ENCODE results near the gene SMARCC1. TPM values are rescaled to one million over a fixed set of nuclear protein-coding genes. Genes with fewer than 3 reads are reported as not detected.

SMARCC1 gene
- total RNA-seq, 4 donors from 2014 or later, result 38.5 to 54.2 (median 42.9) TPM

GRCh38 chr3:47604145-47604544 lies 177.5 kb downstream of the SMARCC1 start:
- intact Hi-C loops (cut with DNase I; ENCODE audit: low total_unique reads), result no loop called here

GRCh38 chr3:47603332-47603731 lies 178.4 kb downstream of the SMARCC1 start:
- no peak for DNase-seq (ENCODE audit: low spot score in 2 of 2)
- TF ChIP-seq POLR2A (IDR thresholded peaks at IDR 0.05) (no peak), CTCF (IDR thresholded peaks at IDR 0.05) (no peak)
- intact Hi-C loops (cut with DNase I; ENCODE audit: low total_unique reads), result no loop called here
- no peak overlapping the region for H3K4me3 ChIP-seq (ENCODE audit: low read depth, poor library complexity, severe bottlenecking)

More at GRCh38 chr3:47604145-47604544, 177.5 kb downstream of the SMARCC1 start:
- 87 to 88% methylated on average over 2 of the region's 2 CpGs for WGBS, 2 donors
- no peak overlapping the region for H3K4me3 ChIP-seq (ENCODE audit: low read depth, poor library complexity, severe bottlenecking)
- TF ChIP-seq POLR2A (IDR thresholded peaks at IDR 0.05) (no peak), CTCF (IDR thresholded peaks at IDR 0.05) (no peak)
- DNase-seq (ENCODE audit: low spot score in 2 of 2), result no peak

- WGBS, 2 donors, result 81 to 87% methylated on average over 3 of the region's 3 CpGs
- no peak for TF ChIP-seq POLR2A (IDR thresholded peaks at IDR 0.05)
- no peak for TF ChIP-seq CTCF (IDR thresholded peaks at IDR 0.05)
- DNase-seq (ENCODE audit: low spot score in 2 of 2), result no peak
- no peak overlapping the region for H3K4me3 ChIP-seq (ENCODE audit: low read depth, poor library complexity, severe bottlenecking)
- intact Hi-C loops (cut with DNase I; ENCODE audit: low total_unique reads), result no loop called here
Measured at GRCh38 chr3:47601281-47601680, 180.4 kb downstream of the SMARCC1 start.

GRCh38 chr3:47594792-47595191 lies 186.9 kb downstream of the SMARCC1 start:
- intact Hi-C loops (cut with DNase I; ENCODE audit: low total_unique reads), result no loop called here
- TF ChIP-seq CTCF (IDR thresholded peaks at IDR 0.05), result no peak
- no peak for TF ChIP-seq POLR2A (IDR thresholded peaks at IDR 0.05)
- 49 to 63% methylated on average over 3 of the region's 3 CpGs for WGBS, 2 donors
- no peak overlapping the region for H3K4me3 ChIP-seq (ENCODE audit: low read depth, poor library complexity, severe bottlenecking)
- no peak for DNase-seq (ENCODE audit: low spot score in 2 of 2)

- intact Hi-C loops (cut with DNase I; ENCODE audit: low total_unique reads), result no loop called here
- no peak for TF ChIP-seq POLR2A (IDR thresholded peaks at IDR 0.05)
- TF ChIP-seq CTCF (IDR thresholded peaks at IDR 0.05), result no peak
- no peak for DNase-seq (ENCODE audit: low spot score in 2 of 2)
- no peak overlapping the region for H3K4me3 ChIP-seq (ENCODE audit: low read depth, poor library complexity, severe bottlenecking)
- 91 to 97% methylated on average over 4 of the region's 4 CpGs for WGBS, 2 donors
Measured at GRCh38 chr3:47592066-47592795, 189.5 kb downstream of the SMARCC1 start.

GRCh38 chr3:47590216-47590615 lies 191.5 kb downstream of the SMARCC1 start:
- 82 to 91% methylated on average over 2 of the region's 2 CpGs for WGBS, 2 donors
- no peak for TF ChIP-seq CTCF (IDR thresholded peaks at IDR 0.05)
- no peak for TF ChIP-seq POLR2A (IDR thresholded peaks at IDR 0.05)
- DNase-seq (ENCODE audit: low spot score in 2 of 2), result no peak
- intact Hi-C loops (cut with DNase I; ENCODE audit: low total_unique reads), result no loop called here
- H3K4me3 ChIP-seq (ENCODE audit: low read depth, poor library complexity, severe bottlenecking), result no peak overlapping the region
